Activated T-cell treated with anti-CD3 and anti-CD28 coated beads for 24 hours (primary cell): ENCODE results near the gene PPP6C.
A peak's percentile ranks its signal among the peaks of the same experiment; 100 is the strongest.
"Not testable (repeated sequence)": the region's sequence is repeated elsewhere in the genome, so short reads cannot be mapped to it uniquely, and the experiment has no call there.

Experiments used
- DNase-seq: peaks from one replicate; pipeline ENCODE4 v3.0.0-alpha.2; 2020; ENCODE audit warnings: low read depth

The PPP6C gene

DNA sequence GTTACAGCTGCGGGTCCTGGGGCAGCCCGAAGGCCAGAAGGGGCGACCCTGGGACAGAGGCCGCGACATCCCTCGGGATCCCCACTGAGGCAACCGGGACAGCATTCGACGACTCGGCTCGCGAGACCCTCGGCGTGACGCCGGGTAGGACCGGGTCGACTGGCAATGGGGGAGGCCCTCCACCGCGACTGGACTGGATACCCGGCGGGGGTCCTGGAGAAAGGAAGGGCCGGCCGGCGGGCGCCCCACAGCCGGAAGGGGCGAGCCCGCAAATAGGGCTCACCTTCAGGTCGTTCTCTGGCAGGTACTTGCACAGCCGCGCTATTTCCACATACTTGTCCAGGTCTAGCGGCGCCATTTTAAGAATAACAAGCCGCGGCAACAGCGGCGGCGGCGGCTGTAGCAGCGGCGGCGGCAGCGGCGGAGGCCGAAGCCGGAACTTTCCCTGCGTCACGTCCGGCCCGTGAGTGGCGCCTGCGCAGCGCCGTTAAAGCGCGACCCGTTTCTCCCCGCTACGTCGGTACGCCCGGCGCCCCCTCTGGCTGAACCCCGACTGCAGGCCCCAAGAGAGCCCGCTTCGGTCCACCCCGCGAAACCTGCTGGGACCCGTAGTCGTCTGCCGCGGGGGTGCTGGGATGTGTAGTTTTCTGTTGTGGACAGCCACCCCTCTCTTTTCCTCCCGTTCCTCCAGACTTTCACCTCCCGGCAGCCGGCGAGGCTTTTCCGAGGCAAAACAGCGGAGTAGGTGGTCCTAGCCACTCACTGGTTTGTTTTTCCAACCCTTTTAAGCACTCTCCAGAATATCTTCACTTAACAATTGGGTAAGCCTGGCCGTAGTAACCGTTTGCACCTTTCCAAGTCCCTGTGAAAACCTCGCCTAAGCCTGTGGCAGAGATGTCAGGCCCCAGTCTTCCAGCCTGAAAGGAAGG lies at the start of gene PPP6C:
Gene PPP6C (minus strand): TSS at position 443 of the 929 bp plus-strand sequence. CDS start 85 bp downstream, at position 358.
- DNase-seq = peak; percentile 97

- DNase-seq = no peak
These were observed 49.4 kb upstream of the PPP6C start for GRCh38 chr9:125238915-125239446.

DNA sequence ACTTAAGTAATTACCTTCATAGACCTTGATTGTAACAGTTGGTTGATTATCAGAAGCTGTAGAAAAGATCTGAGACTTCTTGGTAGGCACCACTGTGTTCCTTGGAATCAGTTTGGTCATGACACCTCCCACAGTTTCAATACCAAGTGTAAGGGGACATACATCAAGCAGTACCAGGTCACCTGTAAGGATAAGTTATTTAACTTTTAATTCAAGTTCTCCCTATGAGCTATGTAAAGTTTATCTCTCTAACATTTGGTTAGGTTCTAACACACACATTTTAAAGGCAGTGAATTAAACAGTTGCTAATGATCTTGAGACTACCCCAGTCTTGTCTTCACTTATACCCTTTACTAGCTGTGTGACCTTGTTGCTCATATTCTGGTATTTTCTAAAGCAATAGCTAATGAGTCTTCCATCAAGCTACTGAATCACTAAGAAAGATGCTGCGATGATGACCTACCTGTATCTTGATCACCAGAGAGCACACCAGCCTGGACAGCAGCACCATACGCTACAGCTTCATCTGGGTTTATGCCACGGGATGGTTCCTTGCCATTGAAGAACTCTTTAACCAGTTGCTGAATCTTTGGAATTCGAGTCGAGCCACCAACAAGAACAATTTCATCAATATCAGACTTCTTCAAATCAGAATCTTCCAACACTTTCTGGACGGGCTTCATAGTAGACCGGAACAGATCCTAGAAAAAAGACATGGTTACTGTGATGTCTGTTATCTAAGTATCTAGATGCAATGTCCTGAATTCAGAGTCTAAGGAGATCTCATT lies 48.7 kb upstream of the PPP6C start:
- no peak for DNase-seq

DNA sequence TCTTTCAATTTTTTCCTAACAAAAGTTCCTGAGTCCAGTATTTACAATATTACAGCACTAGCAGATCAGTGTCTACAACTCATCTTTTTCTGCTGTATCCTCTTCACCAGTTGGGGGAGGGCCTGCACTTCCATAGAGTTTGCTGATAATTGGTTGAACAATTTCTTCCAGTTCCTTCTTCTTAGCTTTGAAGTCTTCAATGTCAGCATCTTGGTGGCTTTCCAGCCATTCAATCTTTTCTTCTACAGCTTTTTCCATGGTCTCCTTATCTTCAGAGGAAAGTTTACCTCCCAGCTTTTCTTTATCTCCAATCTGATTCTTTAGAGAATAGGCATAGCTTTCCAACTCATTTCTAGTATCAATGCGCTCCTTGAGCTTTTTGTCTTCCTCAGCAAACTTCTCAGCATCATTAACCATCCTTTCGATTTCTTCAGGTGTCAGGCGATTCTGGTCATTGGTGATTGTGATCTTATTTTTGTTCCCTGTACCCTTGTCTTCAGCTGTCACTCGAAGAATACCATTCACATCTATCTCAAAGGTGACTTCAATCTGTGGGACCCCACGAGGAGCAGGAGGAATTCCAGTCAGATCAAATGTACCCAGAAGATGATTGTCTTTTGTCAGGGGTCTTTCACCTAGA lies 47.0 kb upstream of the PPP6C start:
- not testable (repeated sequence) for DNase-seq

- DNase-seq = no peak
These were observed 46.4 kb upstream of the PPP6C start for GRCh38 chr9:125235804-125236519.

DNA sequence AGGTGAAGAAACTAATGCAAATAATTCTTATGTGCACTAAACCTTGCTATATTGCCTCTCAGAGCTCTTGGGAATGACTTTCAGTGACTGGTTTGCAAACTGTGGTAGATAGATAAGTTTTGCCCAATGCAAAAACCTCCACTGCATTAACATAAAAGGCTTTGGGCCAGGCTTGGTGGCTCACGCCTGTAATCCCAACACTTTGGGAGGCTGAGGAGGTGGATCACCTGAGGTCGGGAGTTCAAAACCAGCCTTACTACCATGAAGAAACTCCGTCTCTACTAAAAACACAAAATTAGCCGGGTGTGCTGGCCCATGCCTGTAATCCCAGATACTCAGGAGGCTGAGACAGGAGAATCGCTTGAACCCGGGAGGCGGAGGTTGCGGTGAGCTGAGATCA lies 44.5 kb upstream of the PPP6C start:
- not testable (repeated sequence) for DNase-seq

DNA sequence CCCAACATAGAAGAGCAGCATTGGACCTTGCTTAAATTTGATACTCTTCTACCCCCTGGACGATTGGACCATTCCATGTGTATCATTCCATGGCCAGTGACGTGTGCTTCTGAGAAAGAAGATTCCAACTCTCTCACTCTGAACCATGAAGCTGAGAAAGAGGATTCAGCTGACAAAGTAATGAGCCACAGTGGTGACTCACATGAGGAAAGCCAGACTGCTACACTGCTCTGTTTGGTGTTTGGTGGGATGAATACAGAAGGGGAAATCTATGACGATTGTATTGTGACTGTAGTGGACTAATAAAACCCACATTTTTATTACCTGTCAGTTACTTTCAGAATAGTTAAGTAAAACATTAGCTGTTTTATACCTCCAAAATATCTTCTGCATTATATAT lies 44.1 kb upstream of the PPP6C start:
- no peak for DNase-seq

- DNase-seq = no peak
These were observed 38.2 kb upstream of the PPP6C start for GRCh38 chr9:125227761-125228160.

GRCh38 chr9:125224858-125225257 lies 35.3 kb upstream of the PPP6C start:
- DNase-seq = not testable (repeated sequence)

- DNase-seq = no peak
These were observed 29.0 kb upstream of the PPP6C start for GRCh38 chr9:125218621-125219020.

DNA sequence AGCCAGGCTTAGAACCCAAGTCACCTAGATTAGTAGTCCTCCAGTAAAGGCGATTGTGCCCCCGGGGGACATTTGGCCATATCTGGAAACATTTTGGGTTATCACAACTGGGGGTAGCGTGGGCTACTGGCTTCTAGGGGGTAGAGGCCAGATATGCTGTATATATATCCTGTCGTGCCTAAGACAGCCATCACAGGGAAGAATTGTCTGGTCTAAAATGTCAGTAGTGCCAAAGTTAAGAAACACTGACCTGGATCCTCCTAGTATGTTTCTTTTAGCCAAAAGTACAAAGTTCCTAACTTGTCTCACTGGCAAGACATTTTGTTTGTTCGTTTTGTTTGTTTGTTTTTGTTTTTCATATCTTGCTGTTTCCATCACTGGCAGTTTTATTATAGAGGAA lies 24.6 kb upstream of the PPP6C start:
- no peak for DNase-seq

- DNase-seq = no peak
These were observed 14.9 kb upstream of the PPP6C start for GRCh38 chr9:125204477-125204876.

DNA sequence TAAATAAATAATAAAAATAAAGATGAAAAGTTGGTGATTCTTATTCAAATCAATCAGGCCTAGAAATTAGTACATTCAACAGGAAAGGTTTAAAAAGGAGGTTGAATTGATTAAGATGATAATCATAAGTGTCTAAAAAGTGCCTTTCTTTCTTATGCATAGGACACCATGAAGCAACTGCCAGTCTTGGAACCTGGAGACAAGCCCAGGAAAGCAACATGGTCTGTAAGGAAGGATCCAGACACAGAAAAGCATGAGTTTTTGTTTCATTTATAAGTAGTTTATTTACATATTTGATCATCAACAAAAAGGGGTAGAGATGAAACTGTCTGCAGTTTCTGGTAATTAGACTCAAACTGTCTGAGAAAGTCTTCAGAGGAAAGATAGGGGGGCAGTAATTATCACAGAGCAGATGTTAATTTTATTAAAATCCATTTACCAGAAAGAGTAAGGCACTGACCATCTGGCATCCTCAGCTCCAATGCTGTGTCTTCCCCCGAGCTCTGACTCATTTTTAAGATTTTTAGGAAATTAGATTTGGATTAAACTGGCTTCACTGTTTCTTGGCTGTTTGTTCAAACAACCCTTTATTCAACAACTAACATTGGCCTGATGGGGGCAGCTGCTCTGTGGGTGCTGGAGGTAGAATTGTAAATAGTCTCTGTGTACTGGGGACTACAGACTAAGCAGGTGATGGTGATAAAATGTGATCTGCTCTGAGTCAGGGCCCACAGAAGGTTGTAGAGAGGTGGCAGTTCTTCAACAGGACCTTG lies 13.4 kb upstream of the PPP6C start:
- DNase-seq = no peak

- peak; percentile 88 for DNase-seq
These were observed 10.8 kb upstream of the PPP6C start, which contains the start of gene RABEPK for GRCh38 chr9:125200216-125201047. Gene RABEPK, plus strand, starts transcription at chr9:125200542. Its CDS starts 2,472 bp downstream, at chr9:125203014.

DNA sequence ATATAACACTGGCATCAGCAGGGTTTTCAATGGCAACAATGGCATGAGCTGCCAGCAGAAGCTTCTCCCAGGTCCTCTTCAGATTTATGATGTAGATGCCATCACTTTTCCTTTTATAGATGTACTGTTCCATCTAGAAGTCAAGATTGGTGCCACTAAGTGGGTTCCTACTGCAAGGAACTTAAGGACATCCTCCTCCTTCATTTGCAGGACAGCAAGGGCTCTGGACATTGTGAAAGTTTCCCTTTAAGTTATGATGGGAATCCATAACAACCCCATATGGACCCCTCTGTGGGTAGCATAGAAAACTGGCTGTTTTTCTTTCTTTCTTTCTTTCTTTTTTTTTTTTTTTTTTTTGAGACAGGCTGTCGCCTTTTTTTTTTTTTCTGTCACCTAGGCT lies 6.0 kb upstream of the PPP6C start:
- not testable (repeated sequence) for DNase-seq

DNA sequence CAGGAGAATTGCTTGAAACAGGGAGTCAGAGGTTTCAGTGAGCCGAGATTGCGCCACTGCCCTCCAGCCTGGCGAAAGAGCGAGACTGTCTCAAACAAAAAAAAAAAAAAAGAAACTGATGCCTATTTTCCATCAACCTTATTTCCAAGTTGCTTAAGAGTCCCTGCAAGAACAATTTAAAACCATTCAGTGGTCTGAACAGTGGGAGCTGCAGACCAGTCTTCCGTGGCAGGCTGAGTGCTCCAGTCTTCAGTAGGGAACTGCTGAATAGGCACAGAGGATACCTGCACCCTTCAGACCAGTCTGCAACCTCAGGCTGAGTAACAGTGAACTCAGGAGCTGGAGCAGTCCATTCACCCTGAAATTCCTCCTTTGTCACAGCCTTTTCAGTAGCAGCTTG lies 4.9 kb upstream of the PPP6C start:
- DNase-seq = not testable (repeated sequence)

DNA sequence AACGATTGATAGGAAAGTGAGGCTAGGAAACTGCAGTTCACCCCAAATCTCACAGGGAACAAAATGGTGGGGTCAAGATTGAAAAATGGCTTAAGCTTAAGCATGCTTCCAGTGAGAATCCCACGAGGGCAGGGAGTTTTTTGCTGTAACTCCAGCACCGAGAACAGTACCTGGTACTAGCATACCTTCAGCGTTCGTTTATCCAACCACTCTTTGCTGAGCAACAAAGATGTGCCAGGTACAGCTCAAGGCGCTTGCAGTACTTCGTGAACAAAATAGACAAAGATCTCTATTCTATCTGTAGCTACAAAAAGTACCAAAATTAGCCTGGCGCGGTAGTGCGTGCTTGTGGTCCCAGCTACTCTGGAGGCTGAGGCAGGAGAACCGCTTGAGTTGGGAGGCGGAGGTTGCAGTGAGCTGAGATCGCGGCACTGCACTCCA lies 778 bp upstream of the PPP6C start:
- no peak for DNase-seq

GRCh38 chr9:125189011-125189360 lies 617 bp downstream of the PPP6C start:
- no peak for DNase-seq

DNA sequence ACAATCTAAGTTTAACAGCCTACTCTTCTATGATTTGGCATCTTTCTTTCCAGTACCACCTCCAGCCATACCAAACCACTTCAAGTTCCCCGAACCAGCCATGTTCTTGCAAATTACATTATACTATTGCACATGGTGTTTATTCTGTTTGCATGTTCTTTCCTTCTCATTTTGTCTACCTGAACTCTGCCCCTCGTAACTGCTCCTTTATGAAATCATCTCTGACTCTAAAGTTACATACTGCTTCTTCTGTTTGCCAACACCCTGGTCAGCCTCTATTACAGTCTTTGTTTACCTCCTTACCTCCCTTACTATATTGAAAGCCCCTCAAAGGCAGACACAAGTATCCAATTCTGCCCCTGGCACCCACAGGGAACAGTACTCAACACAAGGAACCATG lies 6.0 kb downstream of the PPP6C start:
- no peak for DNase-seq

GRCh38 chr9:125183054-125183453 lies 6.5 kb downstream of the PPP6C start:
- no peak for DNase-seq
